ES-I3 (cell line): ENCODE measurements around the gene HTN3.
A peak's percentile ranks its signal among the peaks of the same experiment; 100 is the strongest.
"Not testable (repeated sequence)": the region's sequence is repeated elsewhere in the genome, so short reads cannot be mapped to it uniquely, and the experiment has no call there.

Source experiments
- H3K36me3 ChIP-seq: 2 replicates; pipeline ENCODE4 v1.6.1; 2013; ENCODE audit warnings: mild to moderate bottlenecking, low read length, control low read depth, moderate library complexity; ENCODE audit not compliant: insufficient read depth
- H3K4me1 ChIP-seq: 2 replicates; pipeline ENCODE4 v1.6.1; 2013; ENCODE audit warnings: mild to moderate bottlenecking, control low read depth, low read length; ENCODE audit not compliant: insufficient read depth
- H3K9ac ChIP-seq: 2 replicates; pipeline ENCODE4 v1.6.1; 2013; ENCODE audit warnings: low read depth, mild to moderate bottlenecking, low read length, moderate library complexity
- H3K9me3 ChIP-seq: 2 replicates; pipeline ENCODE4 v1.6.1; 2013; ENCODE audit warnings: mild to moderate bottlenecking, low read length, moderate library complexity; ENCODE audit not compliant: control insufficient read depth, insufficient read depth

HTN3 gene

GRCh38 chr4:70028159-70028558 is at the start of gene HTN3:
HTN3 (plus strand) TSS chr4:70028459; CDS start chr4:70030741, 2,282 bp downstream.
- not testable (repeated sequence) for H3K9me3 ChIP-seq, H3K9ac ChIP-seq, H3K4me1 ChIP-seq, H3K36me3 ChIP-seq

- Histone ChIP-seq H3K4me1 (no peaks in the 10 kb centered on the region), H3K9me3 (no peaks in the 10 kb centered on the region), H3K9ac (no peak overlapping the region), H3K36me3 (no peaks in the 10 kb centered on the region)
Observed at GRCh38 chr4:69984030-69984443, 44.2 kb upstream of the HTN3 start.

GRCh38 chr4:69986663-69987062 is 41.6 kb upstream of the HTN3 start:
- H3K4me1 ChIP-seq, result no peaks in the 10 kb centered on the region
- H3K9ac ChIP-seq, result no peak overlapping the region
- H3K9me3 ChIP-seq, result no peaks in the 10 kb centered on the region
- no peaks in the 10 kb centered on the region for H3K36me3 ChIP-seq

GRCh38 chr4:69991016-69991415 is 37.2 kb upstream of the HTN3 start:
- H3K36me3 ChIP-seq, result no peaks in the 10 kb centered on the region

GRCh38 chr4:69994782-69995181 is 33.5 kb upstream of the HTN3 start:
- no peaks in the 10 kb centered on the region for H3K4me1 ChIP-seq
- H3K36me3 ChIP-seq, result no peaks in the 10 kb centered on the region
- no peak overlapping the region for H3K9ac ChIP-seq
- no peaks in the 10 kb centered on the region for H3K9me3 ChIP-seq

More at GRCh38 chr4:69991016-69991415, 37.2 kb upstream of the HTN3 start:
- H3K9me3 ChIP-seq, result no peaks in the 10 kb centered on the region
- no peak overlapping the region for H3K9ac ChIP-seq
- no peaks in the 10 kb centered on the region for H3K4me1 ChIP-seq

GRCh38 chr4:69995526-69996016 is 32.7 kb upstream of the HTN3 start, which contains the start of gene STATH:
STATH (plus strand) TSS chr4:69995966; CDS start chr4:69998438, 2,472 bp downstream.
- H3K9me3 ChIP-seq, result no peaks in the 10 kb centered on the region
- no peak within 1 kb of the TSS for H3K9ac ChIP-seq
- no peaks in the 10 kb centered on the region for H3K4me1 ChIP-seq
- no peaks in the 10 kb centered on the region for H3K36me3 ChIP-seq

- no peaks in the 10 kb centered on the region for H3K36me3 ChIP-seq
- H3K4me1 ChIP-seq, result no peaks in the 10 kb centered on the region
- H3K9ac ChIP-seq, result no peak overlapping the region
- H3K9me3 ChIP-seq, result no peaks in the 10 kb centered on the region
Observed at GRCh38 chr4:69999420-69999819, 28.8 kb upstream of the HTN3 start.

GRCh38 chr4:70000711-70001110 is 27.5 kb upstream of the HTN3 start:
- no peak overlapping the region for H3K9ac ChIP-seq
- no peaks in the 10 kb centered on the region for H3K9me3 ChIP-seq
- no peaks in the 10 kb centered on the region for H3K4me1 ChIP-seq
- no peaks in the 10 kb centered on the region for H3K36me3 ChIP-seq

- Histone ChIP-seq H3K9ac (no peak overlapping the region), H3K4me1 (no peaks in the 10 kb centered on the region), H3K9me3 (no peaks in the 10 kb centered on the region), H3K36me3 (no peaks in the 10 kb centered on the region)
Observed at GRCh38 chr4:70002507-70002906, 25.8 kb upstream of the HTN3 start.

- no peak overlapping the region for H3K9ac ChIP-seq
- no peaks in the 10 kb centered on the region for H3K9me3 ChIP-seq
Observed at GRCh38 chr4:70008771-70009170, 19.5 kb upstream of the HTN3 start.

GRCh38 chr4:70019006-70019405 is 9.3 kb upstream of the HTN3 start:
- H3K9me3 ChIP-seq, H3K36me3 ChIP-seq, H3K4me1 ChIP-seq: not testable (repeated sequence)
- H3K9ac ChIP-seq, result peak overlapping the region; percentile 47; the same call in 1 of the 2 replicates

More at GRCh38 chr4:70008771-70009170, 19.5 kb upstream of the HTN3 start:
- Histone ChIP-seq H3K36me3 (no peaks in the 10 kb centered on the region), H3K4me1 (no peaks in the 10 kb centered on the region)

GRCh38 chr4:70023218-70023617 is 5.0 kb upstream of the HTN3 start:
- no peaks in the 10 kb centered on the region for H3K36me3 ChIP-seq
- H3K9me3 ChIP-seq, result no peaks in the 10 kb centered on the region
- no peak overlapping the region for H3K9ac ChIP-seq
- no peaks in the 10 kb centered on the region for H3K4me1 ChIP-seq

- Histone ChIP-seq H3K9me3 (no peaks in the 10 kb centered on the region), H3K9ac (no peak overlapping the region), H3K36me3 (no peaks in the 10 kb centered on the region), H3K4me1 (no peaks in the 10 kb centered on the region)
Observed at GRCh38 chr4:70027011-70027410, 1.2 kb upstream of the HTN3 start.

GRCh38 chr4:70037559-70037958 is 9.3 kb downstream of the HTN3 start:
- H3K4me1 ChIP-seq, H3K9me3 ChIP-seq, H3K9ac ChIP-seq, H3K36me3 ChIP-seq: not testable (repeated sequence)

GRCh38 chr4:70039928-70040327 is 11.7 kb downstream of the HTN3 start:
- not testable (repeated sequence) for H3K9me3 ChIP-seq, H3K4me1 ChIP-seq, H3K9ac ChIP-seq, H3K36me3 ChIP-seq
